H1 (cell line): ENCODE measurements around the gene SHC1. TPM values are rescaled to one million over a fixed set of nuclear protein-coding genes. Genes with fewer than 3 reads are reported as not detected.

Experiments
- CTCF ChIA-PET: fragments of 300-600 bp; sonication (Branson Sonifier 250); formaldehyde crosslinking; loops from one replicate; lab custom pipeline; 2021; ENCODE audit not compliant: partially characterized antibody; lab: Charles Lee
- POLR2A ChIA-PET: fragments of 300-600 bp; sonication (Branson Sonifier 250); formaldehyde crosslinking; loops from one replicate; lab custom pipeline; 2021; ENCODE audit warnings: inconsistent platforms; ENCODE audit not compliant: partially characterized antibody; lab: Charles Lee
- DNase-seq, 2 experiments: peaks; one replicate each; pipeline versions ENCODE4 v3.0.0 to v3.0.0-alpha.2; 2010 to 2022; ENCODE audit warnings: low spot score in 2 of 2, low read depth in 1 of 2, mixed read lengths in 1 of 2
- FAIRE-seq: peaks from 2 replicates; lab custom pipeline; 2011; peaks lifted over from hg19 to GRCh38; lab: Jason Lieb, UNC
- H2AFZ ChIP-seq: 2 replicates; pipeline ENCODE4 v1.8.1; 2012; ENCODE audit warnings: low read length, inconsistent platforms
- H2AK5ac ChIP-seq: 2 replicates; pipeline ENCODE4 v1.6.1; 2013; ENCODE audit warnings: low read depth, low read length
- H2BK120ac ChIP-seq: replicated peaks from 2 replicates; pipeline ENCODE3; 2013; ENCODE audit warnings: low read depth, low read length, inconsistent platforms
- H2BK12ac ChIP-seq: 2 replicates; pipeline ENCODE4 v1.6.1; 2013; ENCODE audit warnings: low read depth, low read length
- H2BK15ac ChIP-seq: 2 replicates; pipeline ENCODE4 v1.6.1; 2013; ENCODE audit warnings: low read length
- H2BK20ac ChIP-seq: 2 replicates; pipeline ENCODE4 v1.6.1; 2013; ENCODE audit warnings: low read length
- H2BK5ac ChIP-seq: 2 replicates; pipeline ENCODE4 v1.6.1; 2013; ENCODE audit warnings: low read depth, low read length
- H3K14ac ChIP-seq: 2 replicates; pipeline ENCODE4 v1.6.1; 2013; ENCODE audit warnings: inconsistent platforms; ENCODE audit not compliant: insufficient read length
- H3K18ac ChIP-seq: 2 replicates; pipeline ENCODE4 v1.6.1; 2013; ENCODE audit warnings: low read length; ENCODE audit errors: extremely low read depth
- H3K23ac ChIP-seq: 2 replicates; pipeline ENCODE4 v1.6.1; 2013; ENCODE audit warnings: inconsistent platforms; ENCODE audit not compliant: insufficient read length
- H3K23me2 ChIP-seq: 2 replicates; pipeline ENCODE4 v1.6.1; 2013; ENCODE audit warnings: low read depth, low read length
- H3K27ac ChIP-seq: 2 replicates; pipeline ENCODE4 v1.6.1; 2011; ENCODE audit warnings: low read depth, low read length, inconsistent platforms
- H3K27me3 ChIP-seq, 4 experiments: replicated peaks in 1 of 4; 1 replicate in 1 of 4; 2 replicates in 3 of 4; pipeline versions ENCODE4 v1.6.1 to v1.8.1; 2011 to 2013; ENCODE audit warnings: low read length in 3 of 4, mild to moderate bottlenecking in 3 of 4, inconsistent platforms in 2 of 4, mixed read lengths in 2 of 4, moderate library complexity in 1 of 4; ENCODE audit not compliant: control insufficient read depth in 3 of 4, insufficient read depth in 3 of 4; ENCODE audit errors: extremely low read depth in 1 of 4
- H3K36me3 ChIP-seq, 4 experiments: 2 replicates each; pipeline versions ENCODE4 v1.6.1 to v1.8.1; 2011 to 2013; ENCODE audit warnings: mild to moderate bottlenecking in 4 of 4, low read length in 3 of 4, moderate library complexity in 2 of 4, control low read depth in 1 of 4, inconsistent platforms in 1 of 4; ENCODE audit not compliant: insufficient read depth in 4 of 4, control insufficient read depth in 2 of 4
- H3K4ac ChIP-seq: replicated peaks from 2 replicates; pipeline ENCODE3; 2013; ENCODE audit warnings: low read length, low read depth, mixed read lengths, inconsistent platforms; ENCODE audit not compliant: insufficient read length
- H3K4me1 ChIP-seq, 4 experiments: replicated peaks in 1 of 4; 1 replicate in 1 of 4; 2 replicates in 3 of 4; pipeline versions ENCODE4 v1.6.1 to v1.8.1; 2011 to 2013; ENCODE audit warnings: low read length in 3 of 4, inconsistent platforms in 2 of 4, mixed read lengths in 1 of 4; ENCODE audit not compliant: insufficient read depth in 4 of 4, control insufficient read depth in 3 of 4
- H3K4me2 ChIP-seq, 2 experiments: 2 replicates each; pipeline versions ENCODE4 v1.6.1 to v1.8.1; 2011 to 2013; ENCODE audit warnings: low read depth in 2 of 2, low read length in 2 of 2, control low read depth in 1 of 2, inconsistent platforms in 1 of 2, mild to moderate bottlenecking in 1 of 2; ENCODE audit not compliant: insufficient read depth in 1 of 2
- H3K4me3 ChIP-seq, 4 experiments: fragments of 200-600, 300-600 bp in 1 of 4; sonication (generic), shearing (Covaris generic), sonication (Bioruptor Twin) in 1 of 4; 2 replicates each; pipeline versions ENCODE4 v1.5.1 to v1.8.1; 2011 to 2016; ENCODE audit warnings: low read length in 4 of 4, low read depth in 3 of 4, control low read depth in 2 of 4, inconsistent platforms in 2 of 4, mild to moderate bottlenecking in 2 of 4, mixed read lengths in 1 of 4, moderate library complexity in 1 of 4; ENCODE audit not compliant: insufficient read depth in 2 of 4; ENCODE audit errors: extremely low read depth in 1 of 4
- H3K56ac ChIP-seq: replicated peaks from 2 replicates; pipeline ENCODE3; 2013; ENCODE audit warnings: low read depth, mild to moderate bottlenecking, mixed read lengths, low read length, inconsistent platforms; ENCODE audit not compliant: insufficient read length
- H3K79me1 ChIP-seq: 2 replicates; pipeline ENCODE4 v1.6.1; 2013; ENCODE audit warnings: low read depth, low read length, control low read depth
- H3K79me2 ChIP-seq, 2 experiments: 2 replicates each; pipeline versions ENCODE4 v1.6.1 to v1.8.1; 2012 to 2013; ENCODE audit warnings: low read length in 2 of 2, mild to moderate bottlenecking in 2 of 2, inconsistent platforms in 1 of 2; ENCODE audit not compliant: insufficient read depth in 2 of 2, control insufficient read depth in 1 of 2
- H3K9ac ChIP-seq, 4 experiments: replicated peaks in 1 of 4; 1 replicate in 1 of 4; 2 replicates in 3 of 4; pipeline versions ENCODE4 v1.6.1 to v1.8.1; 2011 to 2013; ENCODE audit warnings: low read depth in 3 of 4, low read length in 3 of 4, control low read depth in 2 of 4, mild to moderate bottlenecking in 2 of 4, moderate library complexity in 2 of 4, inconsistent platforms in 1 of 4; ENCODE audit errors: extremely low read depth in 1 of 4
- H3K9me3 ChIP-seq, 2 experiments: 2 replicates each; pipeline versions ENCODE4 v1.6.1 to v1.8.1; 2012 to 2013; ENCODE audit warnings: mild to moderate bottlenecking in 2 of 2, moderate library complexity in 2 of 2, control low read depth in 1 of 2, inconsistent platforms in 1 of 2, low read depth in 1 of 2, low read length in 1 of 2, mixed read lengths in 1 of 2; ENCODE audit not compliant: insufficient read depth in 2 of 2
- H4K20me1 ChIP-seq, 2 experiments: replicated peaks in 1 of 2; 2 replicates each; pipeline versions ENCODE3 to v1.8.1; 2011 to 2013; ENCODE audit warnings: inconsistent platforms in 2 of 2, low read length in 2 of 2, mild to moderate bottlenecking in 1 of 2; ENCODE audit not compliant: insufficient read depth in 2 of 2, control insufficient read depth in 1 of 2
- H4K5ac ChIP-seq: 2 replicates; pipeline ENCODE4 v1.6.1; 2013; ENCODE audit warnings: low read length, low read depth, mixed read lengths, inconsistent platforms; ENCODE audit not compliant: insufficient read length
- H4K8ac ChIP-seq: 2 replicates; pipeline ENCODE4 v1.8.0; 2013; ENCODE audit warnings: mild to moderate bottlenecking, moderate library complexity, low read length, inconsistent platforms; ENCODE audit not compliant: insufficient read depth; ENCODE audit errors: extremely low read depth
- H4K91ac ChIP-seq: replicated peaks from 2 replicates; pipeline ENCODE3; 2013; ENCODE audit warnings: low read length, mixed read lengths, inconsistent platforms; ENCODE audit not compliant: insufficient read length
- ATF2 ChIP-seq: IDR thresholded peaks from 2 replicates; pipeline ENCODE4 v1.6.1; 2012; ENCODE audit warnings: low read length, inconsistent platforms
- BCL11A ChIP-seq, 2 experiments: IDR thresholded peaks; one replicate each; pipeline ENCODE4 v1.6.1; 2011; ENCODE audit warnings: low read depth in 2 of 2, low read length in 2 of 2, mild to moderate bottlenecking in 2 of 2
- BRCA1 ChIP-seq: IDR thresholded peaks from 2 replicates; pipeline ENCODE4 v1.6.1; 2012; ENCODE audit warnings: low read depth, low read length, improper control_type of control experiment
- CBX8 ChIP-seq: fragments of 300-800, 300-1000 bp; sonication (generic); IDR thresholded peaks from 2 replicates; pipeline ENCODE4 v1.7.1; 2016; ENCODE audit warnings: low read depth, low read length, borderline replicate concordance
- EP300 ChIP-seq, 2 experiments: IDR thresholded peaks; 1 replicate in 1 of 2; 2 replicates in 1 of 2; pipeline ENCODE4 v1.6.1; 2011 to 2012; ENCODE audit warnings: low read depth in 2 of 2, low read length in 2 of 2, mild to moderate bottlenecking in 2 of 2, borderline replicate concordance in 1 of 2, inconsistent platforms in 1 of 2, moderate library complexity in 1 of 2
- RXRA ChIP-seq: IDR thresholded peaks from 2 replicates; pipeline ENCODE4 v1.6.1; 2011; ENCODE audit warnings: low read depth, mild to moderate bottlenecking, low read length, moderate library complexity; ENCODE audit not compliant: insufficient read depth
- SUZ12 ChIP-seq: fragments of 200-600 bp; sonication (generic); IDR thresholded peaks from 2 replicates; pipeline ENCODE4 v1.6.1; 2012; ENCODE audit warnings: mild to moderate bottlenecking, inconsistent platforms, low read length, moderate library complexity, mixed read lengths
- YY1 ChIP-seq: IDR thresholded peaks from 2 replicates; pipeline ENCODE4 v1.6.1; 2011; ENCODE audit warnings: low read depth, mild to moderate bottlenecking, low read length
- WGBS, 2 experiments: shearing (Covaris generic) in 1 of 2; methylation state at CpG; one replicate each; pipeline versions ENCODE4 v1.1.6 to v1.1.7; 2013 to 2015; ENCODE audit warnings: low lambda C conversion rate in 2 of 2, mixed read lengths in 2 of 2, inconsistent platforms in 1 of 2, low coverage in 1 of 2, missing lambda C conversion rate in 1 of 2; ENCODE audit not compliant: insufficient replicate concordance in 2 of 2, insufficient coverage in 1 of 2, insufficient read length in 1 of 2; ENCODE audit errors: extremely low coverage in 1 of 2, missing lambda C conversion rate in 1 of 2; 5-methylcytosine and 5-hydroxymethylcytosine counted together
- polyA plus RNA-seq, 7 experiments: library from polyadenylated mRNA; depleted of rRNA in 3 of 7; stranded (reverse) in 5 of 7; unstranded in 2 of 7; fragments of >200 nt in 5 of 7; fragments of 200-250 nt in 2 of 7; gene quantifications; 1 replicate in 5 of 7; 2 replicates in 1 of 7; 4 replicates in 1 of 7; pipeline versions ENCODE4 v1.2.1 to v1.2.3, GENCODE V29; 2011 to 2013; ENCODE audit warnings: missing spikeins in 2 of 7, mixed read lengths in 2 of 7
- total RNA-seq: library from RNA; stranded (reverse); fragmentation: NEBNext Ultra II Directional; extraction: Animal tissue kit (Norgen Biotek cat#: 25700); gene quantifications from 2 replicates; pipeline ENCODE4 v1.2.1, GENCODE V29; 2021

The SHC1 gene
- total and polyA plus RNA-seq, 2 of the 8 experiments (the other 6 are each of a cell fraction or from before 2014, with no cell fraction given) = 177 to 212 TPM

DNA sequence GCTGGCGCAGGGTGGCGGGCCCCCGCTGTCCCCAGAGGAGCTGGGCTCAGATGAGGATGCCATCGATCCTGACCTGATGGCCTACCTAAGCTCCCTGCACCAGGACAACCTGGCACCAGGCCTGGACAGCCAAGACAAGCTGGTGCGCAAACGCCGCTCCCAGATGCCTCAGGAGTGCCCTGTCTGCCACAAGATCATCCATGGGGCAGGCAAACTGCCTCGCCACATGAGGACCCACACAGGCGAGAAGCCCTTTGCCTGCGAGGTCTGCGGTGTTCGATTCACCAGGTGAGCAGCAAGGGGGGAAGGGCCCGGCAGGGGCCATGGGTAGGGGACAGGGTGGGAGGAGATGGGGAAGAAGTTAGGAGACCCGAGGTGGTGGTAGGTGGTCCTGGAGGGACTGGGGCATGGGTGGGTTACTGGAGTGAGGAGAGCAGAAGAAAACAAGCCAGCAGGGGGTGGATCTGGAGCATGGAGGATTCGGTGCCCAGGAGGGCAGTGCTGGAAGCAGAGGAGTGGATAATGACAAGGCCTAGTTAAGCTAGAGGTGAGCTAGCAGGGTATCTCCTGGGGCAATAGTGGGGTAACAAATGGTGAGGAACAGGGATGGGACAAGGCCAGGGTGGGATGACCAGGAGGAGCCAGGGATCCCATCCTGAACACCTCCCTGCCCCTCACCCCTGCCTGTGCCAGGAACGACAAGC is 45.1 kb upstream of the SHC1 start:
- no peak overlapping the region for H2AFZ ChIP-seq
- H3K9me3 ChIP-seq = no peaks in the 10 kb centered on the region
- H4K20me1 ChIP-seq = no peaks in the 10 kb centered on the region
- no peak overlapping the region; the same call in 1 of the 2 replicates for H3K27ac ChIP-seq
- no peak overlapping the region for H3K9ac ChIP-seq
- H3K23ac ChIP-seq = no peak overlapping the region
- FAIRE-seq = no peak
- 97% methylated on average over 12 of the region's 16 CpGs; no CpG with 5 or more reads in 1 of the 2 experiments for WGBS, 2 experiments
- TF ChIP-seq BRCA1 = no peak
- no peak for TF ChIP-seq EP300 (IDR thresholded peaks at IDR 0.05; ENCODE audit: borderline replicate concordance in 1 of 2, low read depth in 2 of 2, low read length in 2 of 2)
- no peak for TF ChIP-seq YY1
- TF ChIP-seq BCL11A (IDR thresholded peaks at IDR 0.05; ENCODE audit: low read depth in 2 of 2, low read length in 2 of 2) = no peak
- TF ChIP-seq SUZ12 = no peak
- TF ChIP-seq ATF2 = no peak
- TF ChIP-seq RXRA = no peak
- TF ChIP-seq CBX8 = no peak
- no peak overlapping the region for H2BK20ac ChIP-seq
- H3K36me3 ChIP-seq = peaks cover 0 to 29% (median 13%) of the 10 kb centered on the region in 4 experiments; a peak in 4 of 8 replicates
- H3K79me1 ChIP-seq = peaks cover 3% of the 10 kb centered on the region; the same call in 1 of the 2 replicates
- H3K18ac ChIP-seq = no peak overlapping the region
- H3K4me1 ChIP-seq = peaks cover 8 to 35% (median 27%) of the 10 kb centered on the region in 4 experiments
- no peak overlapping the region for H3K4me3 ChIP-seq
- 0 out of 2 replicates have a peak overlapping the region, but pooled peaks have one; percentile 7 for H2BK12ac ChIP-seq
- H3K27me3 ChIP-seq = 0 out of 7 replicates have a peak, but pooled peaks cover 0 to 2% (median 0%) of the 10 kb centered on the region in 4 experiments
- H2BK15ac ChIP-seq = no peak overlapping the region
- H3K23me2 ChIP-seq = no peaks in the 10 kb centered on the region
- peaks cover 0 to 9% of the 10 kb centered on the region in 2 experiments; a peak in 2 of 4 replicates for H3K79me2 ChIP-seq
- H4K5ac ChIP-seq = no peak overlapping the region
- no peak for DNase-seq
- ChIA-PET POLR2A (interaction anchor here (0.7 to 14.8 kb wide), 9 partner anchors 10 to 52 kb away, joined by 3 to 128 read pairs (median 9); partner anchors contain the start of genes ADAM15, CKS1B, LENEP and SHC1), CTCF (interaction anchor here (0.9 to 18.6 kb wide), 15 partner anchors 9 to 76 kb away, joined by 3 to 354 read pairs (median 7); partner anchors contain the start of genes ADAM15, DCST1, DCST2 and EFNA4)
- H3K4ac ChIP-seq = no peak overlapping the region
- H4K8ac ChIP-seq = no peak overlapping the region
- no peak overlapping the region for H4K91ac ChIP-seq
- no peak overlapping the region for H2BK120ac ChIP-seq
- no peak overlapping the region for H3K56ac ChIP-seq
- H2BK5ac ChIP-seq = 0 out of 2 replicates have a peak overlapping the region, but pooled peaks have one; percentile 56
- H3K4me2 ChIP-seq = no peak overlapping the region
- H2AK5ac ChIP-seq = 0 out of 2 replicates have a peak overlapping the region, but pooled peaks have one; percentile 32
- H3K14ac ChIP-seq = no peak overlapping the region
